Psoas muscle (tissue), 8 donors: ENCODE results near the gene MRS2. TPM values are rescaled to one million over a fixed set of nuclear protein-coding genes. Genes with fewer than 3 reads are reported as not detected.

Source experiments
- ATAC-seq, 4 donors: fragments of 200-7000 bp; cut with Tn5 transposase; one replicate each; pipeline ENCODE4 v1.9.1; 2020; ENCODE audit warnings: moderate library complexity in 3 of 4, mild to moderate bottlenecking in 2 of 4
- DNase-seq, 2 donors: peaks; one replicate each; pipeline ENCODE4 v3.0.0-alpha.2; 2020
- H3K27ac ChIP-seq: fragments of 200-600 bp; one replicate; pipeline ENCODE4 v1.8.0; 2022
- H3K27me3 ChIP-seq, 3 donors: fragments of 200-600 bp in 1 of 3; one replicate each; pipeline versions ENCODE4 v1.6.1 to v1.8.0; 2013 to 2022; ENCODE audit warnings: low read length in 2 of 3, mild to moderate bottlenecking in 2 of 3, moderate library complexity in 1 of 3; ENCODE audit not compliant: insufficient read depth in 3 of 3
- H3K36me3 ChIP-seq, 2 donors: fragments of 200-600 bp in 1 of 2; one replicate each; pipeline versions ENCODE4 v1.6.1 to v1.8.0; 2013 to 2022; ENCODE audit warnings: low read depth in 1 of 2, mild to moderate bottlenecking in 1 of 2, moderate library complexity in 1 of 2; ENCODE audit not compliant: insufficient read depth in 1 of 2
- H3K4me1 ChIP-seq: fragments of 200-600 bp; one replicate; pipeline ENCODE4 v1.8.0; 2022
- H3K4me3 ChIP-seq: fragments of 200-600 bp; one replicate; pipeline ENCODE4 v1.8.0; 2022; ENCODE audit warnings: mild to moderate bottlenecking
- H3K9me3 ChIP-seq: fragments of 200-600 bp; one replicate; pipeline ENCODE4 v1.8.0; 2022
- WGBS, 3 donors: extraction: QIAGEN DNeasy Blood & Tissue Kit; methylation state at CpG; one replicate each; pipeline versions ENCODE4 v1.1.6 to v1.1.7; 2013; 5-methylcytosine and 5-hydroxymethylcytosine counted together
- intact Hi-C, 2 donors: fragments of 100-400 bp; cut with DNase I; formaldehyde crosslinking; loops; one replicate each; pipeline versions ENCODE4 v1.11.0 to v1.14.2; 2022
- polyA plus RNA-seq, 3 donors: library from polyadenylated mRNA; stranded (reverse); fragments of 200-250 nt; gene quantifications; one replicate each; pipeline ENCODE4 v1.2.3, GENCODE V29; 2013
- total RNA-seq, 4 donors: library from RNA; stranded (reverse); fragmentation: NEBNext Ultra II Directional in 2 of 4; extraction: Animal tissue kit (Norgen Biotek cat#: 25700) in 2 of 4; gene quantifications; one replicate each; pipeline versions ENCODE4 v1.2.1 to v1.2.4, GENCODE V29; 2021 to 2023
- TF ChIP-seq, protein P1 (sequence below): fragments of 200-600 bp; IDR thresholded peaks from one replicate; pipeline ENCODE4 v1.8.0; 2022; ENCODE audit warnings: antibody characterized with exemption
- donor health status: healthy with polysubstance abuse.
- donor health status: DM: no; HTN: no; CAD: no; lungs with moderate emphysema.
- donor health status: Bipolar disorder and iron deficiency.
- donor health status: healthy.
- donor health status: DM: yes; HTN: yes; CAD: no.
- donor health status: DM: no; HTN: no; CAD: no.
- donor health status: DM: no; HTN: no; CAD: no.
- donor health status: DM: yes; HTN: yes; CAD: no.

Gene MRS2
- total and polyA plus RNA-seq, 7 donors = 26.2 to 52.6 (median 33.4) TPM

DNA sequence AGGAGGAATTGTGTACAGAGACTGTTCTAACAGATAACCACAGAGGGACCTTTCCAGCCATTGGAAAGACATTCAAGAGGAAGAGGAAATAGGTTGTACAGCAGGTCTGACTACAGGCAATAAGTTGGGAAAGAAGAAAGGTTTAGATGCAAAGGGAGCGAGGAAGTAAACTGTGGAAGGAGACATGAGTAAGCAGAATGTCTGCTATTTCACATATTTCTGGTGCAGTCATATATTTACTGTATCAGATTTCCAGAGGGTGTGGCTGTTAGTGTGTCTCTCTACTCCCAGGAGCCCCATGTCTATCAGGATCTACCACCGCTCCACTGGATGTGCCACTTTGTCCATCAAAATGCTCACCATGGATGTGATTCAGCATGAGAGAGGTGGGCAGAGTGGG lies 25.9 kb downstream of the MRS2 start:
- Histone ChIP-seq H3K27me3 (no peaks in the 10 kb centered on the region), H3K27ac (no peak overlapping the region), H3K36me3 (peaks cover 3 to 51% of the 10 kb centered on the region in 2 donors), H3K4me1 (peaks cover 14% of the 10 kb centered on the region), H3K4me3 (no peak overlapping the region), H3K9me3 (no peaks in the 10 kb centered on the region)
- intact Hi-C loops = loop anchor here in 1 of 2 donors (5.0 to 10.0 kb wide), 2 partner anchors 94 to 276 kb away; no protein-coding TSS in a partner anchor
- no peak for DNase-seq
- WGBS, 3 donors = 55 to 92% (median 77%) methylated on average over 2 of the region's 2 CpGs
- no peak for ATAC-seq
- TF ChIP-seq, protein P1, sequence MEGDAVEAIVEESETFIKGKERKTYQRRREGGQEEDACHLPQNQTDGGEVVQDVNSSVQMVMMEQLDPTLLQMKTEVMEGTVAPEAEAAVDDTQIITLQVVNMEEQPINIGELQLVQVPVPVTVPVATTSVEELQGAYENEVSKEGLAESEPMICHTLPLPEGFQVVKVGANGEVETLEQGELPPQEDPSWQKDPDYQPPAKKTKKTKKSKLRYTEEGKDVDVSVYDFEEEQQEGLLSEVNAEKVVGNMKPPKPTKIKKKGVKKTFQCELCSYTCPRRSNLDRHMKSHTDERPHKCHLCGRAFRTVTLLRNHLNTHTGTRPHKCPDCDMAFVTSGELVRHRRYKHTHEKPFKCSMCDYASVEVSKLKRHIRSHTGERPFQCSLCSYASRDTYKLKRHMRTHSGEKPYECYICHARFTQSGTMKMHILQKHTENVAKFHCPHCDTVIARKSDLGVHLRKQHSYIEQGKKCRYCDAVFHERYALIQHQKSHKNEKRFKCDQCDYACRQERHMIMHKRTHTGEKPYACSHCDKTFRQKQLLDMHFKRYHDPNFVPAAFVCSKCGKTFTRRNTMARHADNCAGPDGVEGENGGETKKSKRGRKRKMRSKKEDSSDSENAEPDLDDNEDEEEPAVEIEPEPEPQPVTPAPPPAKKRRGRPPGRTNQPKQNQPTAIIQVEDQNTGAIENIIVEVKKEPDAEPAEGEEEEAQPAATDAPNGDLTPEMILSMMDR = no peak

DNA sequence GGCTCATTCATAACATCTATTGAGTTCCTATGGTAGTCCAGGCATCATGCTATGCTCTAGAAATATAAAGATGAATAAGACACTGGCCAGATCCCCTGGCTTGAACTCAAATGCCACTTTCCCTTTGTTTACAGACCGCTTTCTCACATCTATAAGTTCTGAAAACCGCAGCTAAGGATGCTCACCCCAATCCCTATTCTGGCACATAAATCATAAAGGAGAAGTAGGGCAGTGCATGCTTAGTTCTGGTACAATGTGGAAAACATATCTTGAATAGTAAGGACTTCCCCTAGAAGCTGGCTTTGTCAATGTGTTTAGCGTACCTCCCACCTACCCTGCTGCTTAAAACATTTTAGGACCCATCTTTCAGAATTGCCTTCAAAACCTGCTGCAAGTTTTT lies 26.4 kb downstream of the MRS2 start:
- Histone ChIP-seq H3K9me3 (no peaks in the 10 kb centered on the region), H3K4me3 (no peak overlapping the region), H3K27ac (no peak overlapping the region), H3K27me3 (no peaks in the 10 kb centered on the region), H3K4me1 (peaks cover 14% of the 10 kb centered on the region), H3K36me3 (peaks cover 3 to 47% of the 10 kb centered on the region in 2 donors)
- WGBS, 3 donors = 83 to 89% (median 88%) methylated on average over 3 of the region's 3 CpGs
- no peak for DNase-seq
- TF ChIP-seq, protein P1 = no peak
- intact Hi-C loops = loop anchor here in 1 of 2 donors (5.0 to 10.0 kb wide), 2 partner anchors 93 to 276 kb away; no protein-coding TSS in a partner anchor
- no peak for ATAC-seq

DNA sequence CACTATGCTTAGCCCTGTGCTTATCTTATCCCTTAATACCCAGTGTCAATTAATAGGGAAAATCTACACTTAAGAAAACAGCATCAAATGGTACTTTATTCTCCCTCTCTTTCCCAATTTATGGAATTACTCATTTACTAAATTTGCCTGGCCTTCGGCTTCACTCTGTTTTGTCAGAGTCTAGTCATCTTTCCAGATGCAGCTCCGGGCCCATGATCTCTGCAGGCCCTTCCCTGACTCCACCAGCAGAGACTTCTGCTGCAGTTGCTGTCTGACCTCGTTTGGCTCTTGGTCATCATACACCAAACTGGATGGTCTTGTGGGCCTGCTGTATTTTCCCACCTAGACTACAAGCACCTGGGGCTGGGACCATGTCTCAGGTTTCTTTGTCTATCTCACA lies 27.4 kb downstream of the MRS2 start:
- no peaks in the 10 kb centered on the region for H3K27me3 ChIP-seq
- peaks cover 14% of the 10 kb centered on the region for H3K4me1 ChIP-seq
- TF ChIP-seq, protein P1 = no peak
- WGBS, 3 donors = 73 to 79% (median 76%) methylated on average over 3 of the region's 3 CpGs
- no peak overlapping the region for H3K4me3 ChIP-seq
- H3K36me3 ChIP-seq = peaks cover 3 to 42% of the 10 kb centered on the region in 2 donors
- no peak overlapping the region for H3K27ac ChIP-seq
- ATAC-seq (no peak), DNase-seq (no peak)
- H3K9me3 ChIP-seq = no peaks in the 10 kb centered on the region
- intact Hi-C loops = loop anchor here in 1 of 2 donors (5.0 kb wide), 1 partner anchor 92 kb away; no protein-coding TSS in a partner anchor

DNA sequence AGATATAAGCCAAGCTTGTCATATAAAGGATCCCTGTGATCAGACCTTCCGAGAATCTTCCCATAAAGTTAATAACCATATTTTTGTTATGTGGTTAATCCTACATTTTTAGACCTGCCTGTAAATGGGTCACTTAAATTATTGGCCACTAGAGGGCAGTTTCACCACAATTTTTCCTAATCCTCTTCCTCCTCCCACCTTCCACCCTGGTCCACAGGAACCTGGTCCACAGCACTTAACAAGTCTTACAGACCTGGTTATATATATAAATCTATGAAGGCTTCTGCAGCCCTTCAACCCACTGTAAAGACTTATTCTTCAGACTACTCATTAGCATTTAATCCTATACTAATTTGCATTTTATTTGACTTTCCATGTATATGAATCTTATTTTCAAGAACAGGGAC lies 28.3 kb downstream of the MRS2 start:
- no peaks in the 10 kb centered on the region for H3K27me3 ChIP-seq
- H3K4me3 ChIP-seq = no peak overlapping the region
- H3K36me3 ChIP-seq = peaks cover 3 to 35% of the 10 kb centered on the region in 2 donors
- H3K4me1 ChIP-seq = peaks cover 14% of the 10 kb centered on the region
- H3K9me3 ChIP-seq = no peaks in the 10 kb centered on the region
- no peak overlapping the region for H3K27ac ChIP-seq
- 47 to 72% (median 56%) methylated on average over 1 of the region's 1 CpG for WGBS, 3 donors
- ATAC-seq (peak; percentile 65 to 75 (median 68)), DNase-seq (no peak)
- intact Hi-C loops = loop anchor here in 1 of 2 donors (5.0 kb wide), 1 partner anchor 91 kb away; no protein-coding TSS in a partner anchor
- TF ChIP-seq, protein P1 = peak; percentile 68

DNA sequence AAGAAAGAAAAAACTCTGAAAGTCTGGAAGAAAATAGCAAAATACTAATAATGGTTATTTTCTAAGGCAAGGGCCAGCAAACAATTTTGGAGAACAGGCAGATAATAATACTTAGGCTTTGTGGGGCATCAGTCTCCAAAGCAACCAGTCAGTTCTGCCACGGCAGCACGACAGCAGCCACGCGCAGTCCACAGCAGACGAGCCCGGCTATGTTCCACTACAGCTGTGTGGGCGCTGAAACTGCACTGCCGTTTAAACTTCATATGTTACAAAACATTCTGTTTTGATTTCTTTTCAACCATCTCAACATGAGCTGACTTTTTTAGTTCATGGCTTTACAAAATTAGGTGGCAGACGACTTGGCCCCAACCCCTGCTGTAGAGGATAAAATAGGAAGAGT lies 29.9 kb downstream of the MRS2 start:
- Histone ChIP-seq H3K27me3 (no peaks in the 10 kb centered on the region), H3K9me3 (no peaks in the 10 kb centered on the region), H3K4me3 (no peak overlapping the region), H3K36me3 (peaks cover 3 to 29% of the 10 kb centered on the region in 2 donors), H3K4me1 (peaks cover 10% of the 10 kb centered on the region), H3K27ac (no peak overlapping the region)
- ATAC-seq (no peak), DNase-seq (no peak)
- 84 to 93% (median 92%) methylated on average over 9 of the region's 9 CpGs for WGBS, 3 donors
- TF ChIP-seq, protein P1 = no peak
- intact Hi-C loops = loop anchor here in 1 of 2 donors (5.0 kb wide), 1 partner anchor 90 kb away; no protein-coding TSS in a partner anchor
